ENCODE measurements around the gene HNRNPLL. TPM values are rescaled to one million over a fixed set of nuclear protein-coding genes. Genes with fewer than 3 reads are reported as not detected.

Gene HNRNPLL
- total and polyA plus RNA-seq, 2 of the 13 experiments (the other 11 are each of a cell fraction or from before 2014, with no cell fraction given): 49.4 to 103 TPM

DNA sequence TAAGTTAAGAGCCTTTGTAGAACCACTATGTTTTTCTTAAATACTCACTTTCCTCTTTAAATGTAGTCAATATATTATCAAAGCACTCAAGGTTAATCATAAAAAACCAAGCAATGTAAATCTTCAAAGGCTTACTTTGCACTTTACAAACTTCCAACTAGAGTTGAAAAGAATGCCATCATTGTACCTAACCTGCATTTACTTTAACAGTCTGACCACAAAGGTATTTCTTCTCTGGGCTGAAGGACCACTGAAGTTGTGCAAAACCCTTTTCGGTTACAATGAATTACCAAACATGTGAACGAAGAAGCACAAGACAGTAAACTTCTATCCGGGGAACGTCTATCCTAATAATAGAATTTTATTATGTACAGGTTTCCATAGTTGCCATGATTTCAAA lies 3.0 kb downstream of the HNRNPLL start (continued):
- TF ChIP-seq, protein P1, sequence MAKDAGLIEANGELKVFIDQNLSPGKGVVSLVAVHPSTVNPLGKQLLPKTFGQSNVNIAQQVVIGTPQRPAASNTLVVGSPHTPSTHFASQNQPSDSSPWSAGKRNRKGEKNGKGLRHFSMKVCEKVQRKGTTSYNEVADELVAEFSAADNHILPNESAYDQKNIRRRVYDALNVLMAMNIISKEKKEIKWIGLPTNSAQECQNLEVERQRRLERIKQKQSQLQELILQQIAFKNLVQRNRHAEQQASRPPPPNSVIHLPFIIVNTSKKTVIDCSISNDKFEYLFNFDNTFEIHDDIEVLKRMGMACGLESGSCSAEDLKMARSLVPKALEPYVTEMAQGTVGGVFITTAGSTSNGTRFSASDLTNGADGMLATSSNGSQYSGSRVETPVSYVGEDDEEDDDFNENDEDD (CRISPR knock-in tag; IDR thresholded peaks at IDR 0.05; ENCODE audit: borderline replicate concordance): no peak
- TF ChIP-seq GZF1 (CRISPR knock-in tag; IDR thresholded peaks at IDR 0.05) (no peak), EHMT2 (IDR thresholded peaks at IDR 0.05; ENCODE audit: borderline replicate concordance, low read depth, low read length) (no peak), NR1H2 (CRISPR knock-in tag; IDR thresholded peaks at IDR 0.05; ENCODE audit: borderline replicate concordance, low read depth) (no peak), IKZF4 (CRISPR knock-in tag; IDR thresholded peaks at IDR 0.05; ENCODE audit: borderline replicate concordance, low read depth, not compliant biosample characterization) (no peak), ATF7 (IDR thresholded peaks at IDR 0.05) (no peak), ATF7 (CRISPR knock-in tag; IDR thresholded peaks at IDR 0.05) (no peak), SRSF9 (IDR thresholded peaks at IDR 0.05; ENCODE audit: borderline replicate concordance, insufficient read depth, low read depth, low read length, poor library complexity, severe bottlenecking) (no peak), ZBTB42 (CRISPR knock-in tag; IDR thresholded peaks at IDR 0.05) (no peak), SMC3 (IDR thresholded peaks at IDR 0.05; ENCODE audit: low read length) (no peak), ZSCAN9 (CRISPR knock-in tag; IDR thresholded peaks at IDR 0.05; ENCODE audit: borderline replicate concordance) (peak; percentile 64; the same call in 1 of the 2 replicates), ZNF652 (CRISPR knock-in tag; IDR thresholded peaks at IDR 0.05; ENCODE audit: borderline replicate concordance, low read depth) (no peak; the same call in 1 of the 2 replicates)
- TF ChIP-seq, protein P2, sequence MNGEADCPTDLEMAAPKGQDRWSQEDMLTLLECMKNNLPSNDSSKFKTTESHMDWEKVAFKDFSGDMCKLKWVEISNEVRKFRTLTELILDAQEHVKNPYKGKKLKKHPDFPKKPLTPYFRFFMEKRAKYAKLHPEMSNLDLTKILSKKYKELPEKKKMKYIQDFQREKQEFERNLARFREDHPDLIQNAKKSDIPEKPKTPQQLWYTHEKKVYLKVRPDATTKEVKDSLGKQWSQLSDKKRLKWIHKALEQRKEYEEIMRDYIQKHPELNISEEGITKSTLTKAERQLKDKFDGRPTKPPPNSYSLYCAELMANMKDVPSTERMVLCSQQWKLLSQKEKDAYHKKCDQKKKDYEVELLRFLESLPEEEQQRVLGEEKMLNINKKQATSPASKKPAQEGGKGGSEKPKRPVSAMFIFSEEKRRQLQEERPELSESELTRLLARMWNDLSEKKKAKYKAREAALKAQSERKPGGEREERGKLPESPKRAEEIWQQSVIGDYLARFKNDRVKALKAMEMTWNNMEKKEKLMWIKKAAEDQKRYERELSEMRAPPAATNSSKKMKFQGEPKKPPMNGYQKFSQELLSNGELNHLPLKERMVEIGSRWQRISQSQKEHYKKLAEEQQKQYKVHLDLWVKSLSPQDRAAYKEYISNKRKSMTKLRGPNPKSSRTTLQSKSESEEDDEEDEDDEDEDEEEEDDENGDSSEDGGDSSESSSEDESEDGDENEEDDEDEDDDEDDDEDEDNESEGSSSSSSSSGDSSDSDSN (CRISPR knock-in tag; IDR thresholded peaks at IDR 0.05): no peak
- TF ChIP-seq, protein P3, sequence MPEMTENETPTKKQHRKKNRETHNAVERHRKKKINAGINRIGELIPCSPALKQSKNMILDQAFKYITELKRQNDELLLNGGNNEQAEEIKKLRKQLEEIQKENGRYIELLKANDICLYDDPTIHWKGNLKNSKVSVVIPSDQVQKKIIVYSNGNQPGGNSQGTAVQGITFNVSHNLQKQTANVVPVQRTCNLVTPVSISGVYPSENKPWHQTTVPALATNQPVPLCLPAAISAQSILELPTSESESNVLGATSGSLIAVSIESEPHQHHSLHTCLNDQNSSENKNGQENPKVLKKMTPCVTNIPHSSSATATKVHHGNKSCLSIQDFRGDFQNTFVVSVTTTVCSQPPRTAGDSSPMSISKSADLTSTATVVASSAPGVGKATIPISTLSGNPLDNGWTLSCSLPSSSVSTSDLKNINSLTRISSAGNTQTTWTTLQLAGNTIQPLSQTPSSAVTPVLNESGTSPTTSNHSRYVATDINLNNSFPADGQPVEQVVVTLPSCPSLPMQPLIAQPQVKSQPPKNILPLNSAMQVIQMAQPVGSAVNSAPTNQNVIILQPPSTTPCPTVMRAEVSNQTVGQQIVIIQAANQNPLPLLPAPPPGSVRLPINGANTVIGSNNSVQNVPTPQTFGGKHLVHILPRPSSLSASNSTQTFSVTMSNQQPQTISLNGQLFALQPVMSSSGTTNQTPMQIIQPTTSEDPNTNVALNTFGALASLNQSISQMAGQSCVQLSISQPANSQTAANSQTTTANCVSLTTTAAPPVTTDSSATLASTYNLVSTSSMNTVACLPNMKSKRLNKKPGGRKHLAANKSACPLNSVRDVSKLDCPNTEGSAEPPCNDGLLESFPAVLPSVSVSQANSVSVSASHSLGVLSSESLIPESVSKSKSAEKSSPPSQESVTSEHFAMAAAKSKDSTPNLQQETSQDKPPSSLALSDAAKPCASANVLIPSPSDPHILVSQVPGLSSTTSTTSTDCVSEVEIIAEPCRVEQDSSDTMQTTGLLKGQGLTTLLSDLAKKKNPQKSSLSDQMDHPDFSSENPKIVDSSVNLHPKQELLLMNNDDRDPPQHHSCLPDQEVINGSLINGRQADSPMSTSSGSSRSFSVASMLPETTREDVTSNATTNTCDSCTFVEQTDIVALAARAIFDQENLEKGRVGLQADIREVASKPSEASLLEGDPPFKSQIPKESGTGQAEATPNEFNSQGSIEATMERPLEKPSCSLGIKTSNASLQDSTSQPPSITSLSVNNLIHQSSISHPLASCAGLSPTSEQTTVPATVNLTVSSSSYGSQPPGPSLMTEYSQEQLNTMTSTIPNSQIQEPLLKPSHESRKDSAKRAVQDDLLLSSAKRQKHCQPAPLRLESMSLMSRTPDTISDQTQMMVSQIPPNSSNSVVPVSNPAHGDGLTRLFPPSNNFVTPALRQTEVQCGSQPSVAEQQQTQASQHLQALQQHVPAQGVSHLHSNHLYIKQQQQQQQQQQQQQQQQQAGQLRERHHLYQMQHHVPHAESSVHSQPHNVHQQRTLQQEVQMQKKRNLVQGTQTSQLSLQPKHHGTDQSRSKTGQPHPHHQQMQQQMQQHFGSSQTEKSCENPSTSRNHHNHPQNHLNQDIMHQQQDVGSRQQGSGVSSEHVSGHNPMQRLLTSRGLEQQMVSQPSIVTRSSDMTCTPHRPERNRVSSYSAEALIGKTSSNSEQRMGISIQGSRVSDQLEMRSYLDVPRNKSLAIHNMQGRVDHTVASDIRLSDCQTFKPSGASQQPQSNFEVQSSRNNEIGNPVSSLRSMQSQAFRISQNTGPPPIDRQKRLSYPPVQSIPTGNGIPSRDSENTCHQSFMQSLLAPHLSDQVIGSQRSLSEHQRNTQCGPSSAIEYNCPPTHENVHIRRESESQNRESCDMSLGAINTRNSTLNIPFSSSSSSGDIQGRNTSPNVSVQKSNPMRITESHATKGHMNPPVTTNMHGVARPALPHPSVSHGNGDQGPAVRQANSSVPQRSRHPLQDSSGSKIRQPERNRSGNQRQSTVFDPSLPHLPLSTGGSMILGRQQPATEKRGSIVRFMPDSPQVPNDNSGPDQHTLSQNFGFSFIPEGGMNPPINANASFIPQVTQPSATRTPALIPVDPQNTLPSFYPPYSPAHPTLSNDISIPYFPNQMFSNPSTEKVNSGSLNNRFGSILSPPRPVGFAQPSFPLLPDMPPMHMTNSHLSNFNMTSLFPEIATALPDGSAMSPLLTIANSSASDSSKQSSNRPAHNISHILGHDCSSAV (CRISPR knock-in tag; IDR thresholded peaks at IDR 0.05; ENCODE audit: borderline replicate concordance): no peak
- TF ChIP-seq, protein P4, sequence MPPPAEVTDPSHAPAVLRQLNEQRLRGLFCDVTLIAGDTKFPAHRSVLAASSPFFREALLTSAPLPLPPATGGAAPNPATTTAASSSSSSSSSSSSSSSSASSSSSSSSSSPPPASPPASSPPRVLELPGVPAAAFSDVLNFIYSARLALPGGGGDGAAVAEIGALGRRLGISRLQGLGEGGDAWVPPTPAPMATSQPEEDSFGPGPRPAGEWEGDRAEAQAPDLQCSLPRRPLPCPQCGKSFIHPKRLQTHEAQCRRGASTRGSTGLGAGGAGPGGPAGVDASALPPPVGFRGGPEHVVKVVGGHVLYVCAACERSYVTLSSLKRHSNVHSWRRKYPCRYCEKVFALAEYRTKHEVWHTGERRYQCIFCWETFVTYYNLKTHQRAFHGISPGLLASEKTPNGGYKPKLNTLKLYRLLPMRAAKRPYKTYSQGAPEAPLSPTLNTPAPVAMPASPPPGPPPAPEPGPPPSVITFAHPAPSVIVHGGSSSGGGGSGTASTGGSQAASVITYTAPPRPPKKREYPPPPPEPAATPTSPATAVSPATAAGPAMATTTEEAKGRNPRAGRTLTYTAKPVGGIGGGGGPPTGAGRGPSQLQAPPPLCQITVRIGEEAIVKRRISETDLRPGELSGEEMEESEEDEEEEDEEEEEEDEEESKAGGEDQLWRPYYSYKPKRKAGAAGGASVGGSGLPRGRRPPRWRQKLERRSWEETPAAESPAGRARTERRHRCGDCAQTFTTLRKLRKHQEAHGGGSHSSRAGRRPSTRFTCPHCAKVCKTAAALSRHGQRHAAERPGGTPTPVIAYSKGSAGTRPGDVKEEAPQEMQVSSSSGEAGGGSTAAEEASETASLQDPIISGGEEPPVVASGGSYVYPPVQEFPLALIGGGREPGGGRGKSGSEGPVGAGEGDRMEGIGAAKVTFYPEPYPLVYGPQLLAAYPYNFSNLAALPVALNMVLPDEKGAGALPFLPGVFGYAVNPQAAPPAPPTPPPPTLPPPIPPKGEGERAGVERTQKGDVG (CRISPR knock-in tag; IDR thresholded peaks at IDR 0.05; ENCODE audit: borderline replicate concordance): no peak
